OCI-LY1 (cell line): Measurements from ENCODE around the gene TMEM51.

ENCODE experiments used
- H2AFZ ChIP-seq: fragments of 200-600 bp; sonication (generic), shearing (Covaris generic); 2 replicates; pipeline ENCODE4 v1.6.0; 2014; ENCODE audit warnings: antibody characterized with exemption, mild to moderate bottlenecking, low read length
- H3F3A ChIP-seq: fragments of 200-600 bp; sonication (generic), shearing (Covaris generic); 2 replicates; pipeline ENCODE4 v1.6.0; 2014; ENCODE audit warnings: mild to moderate bottlenecking, antibody characterized with exemption, low read length, moderate library complexity; ENCODE audit not compliant: insufficient read depth
- H3K27ac ChIP-seq: fragments of 200-600 bp; sonication (generic); 2 replicates; pipeline ENCODE4 v1.5.1; 2014; ENCODE audit warnings: low read length, mixed run types, mild to moderate bottlenecking, low read depth; ENCODE audit not compliant: poor library complexity, severe bottlenecking
- H3K27me3 ChIP-seq: fragments of 200-600 bp; sonication (generic); 2 replicates; pipeline ENCODE4 v1.6.0; 2014; ENCODE audit warnings: antibody characterized with exemption, mild to moderate bottlenecking, low read length, moderate library complexity; ENCODE audit not compliant: insufficient read depth
- H3K36me3 ChIP-seq: fragments of 200-600 bp; sonication (generic); 2 replicates; pipeline ENCODE4 v1.6.1; 2014; ENCODE audit warnings: mild to moderate bottlenecking, antibody characterized with exemption, low read length, moderate library complexity, mixed read lengths; ENCODE audit not compliant: insufficient read depth
- H3K4me1 ChIP-seq: fragments of 200-600 bp; sonication (generic); 2 replicates; pipeline ENCODE4 v1.5.1; 2014; ENCODE audit warnings: mild to moderate bottlenecking, low read length, moderate library complexity; ENCODE audit not compliant: insufficient read depth, severe bottlenecking
- H3K4me2 ChIP-seq: fragments of 200-600 bp; sonication (generic), shearing (Covaris generic); 2 replicates; pipeline ENCODE4 v1.6.1; 2014; ENCODE audit warnings: low read length
- H3K4me3 ChIP-seq: fragments of 200-600 bp; sonication (generic); 2 replicates; pipeline ENCODE4 v1.5.1; 2014; ENCODE audit warnings: low read length, low read depth, mild to moderate bottlenecking, mixed read lengths; ENCODE audit not compliant: poor library complexity, severe bottlenecking
- H3K79me2 ChIP-seq: fragments of 200-600 bp; shearing (Covaris generic); 2 replicates; pipeline ENCODE4 v1.6.1; 2016; ENCODE audit warnings: mixed run types, low read length, mixed read lengths; ENCODE audit not compliant: insufficient read depth
- H3K9ac ChIP-seq: fragments of 200-600 bp; sonication (generic), shearing (Covaris generic); 2 replicates; pipeline ENCODE4 v1.6.1; 2014; ENCODE audit warnings: mild to moderate bottlenecking, low read length, mixed read lengths
- H3K9me2 ChIP-seq: fragments of 200-600 bp; sonication (generic), shearing (Covaris generic); 2 replicates; pipeline ENCODE4 v1.6.1; 2014; ENCODE audit warnings: low read depth, mild to moderate bottlenecking, low read length, mixed read lengths
- H3K9me3 ChIP-seq: fragments of 200-600 bp; shearing (Covaris generic); 2 replicates; pipeline ENCODE4 v1.6.1; 2014; ENCODE audit warnings: low read length, mixed read lengths
- H4K20me1 ChIP-seq: fragments of 200-600 bp; sonication (generic), shearing (Covaris generic); 2 replicates; pipeline ENCODE4 v1.6.0; 2016; ENCODE audit warnings: mild to moderate bottlenecking, low read length; ENCODE audit not compliant: insufficient read depth
- EZH2 ChIP-seq: fragments of 200-600 bp; sonication (generic), shearing (Covaris generic); IDR thresholded peaks from 2 replicates; pipeline ENCODE4 v1.8.0; 2017; ENCODE audit warnings: borderline replicate concordance, mixed run types, mild to moderate bottlenecking, antibody characterized with exemption, low read length, moderate library complexity, mixed read lengths
- TF ChIP-seq, protein P1 (sequence below): fragments of 200-600 bp; sonication (generic), shearing (Covaris generic); IDR thresholded peaks from 2 replicates; pipeline ENCODE4 v1.5.1; 2017; ENCODE audit warnings: mild to moderate bottlenecking, antibody characterized with exemption, low read length, moderate library complexity, mixed read lengths

Gene TMEM51

DNA sequence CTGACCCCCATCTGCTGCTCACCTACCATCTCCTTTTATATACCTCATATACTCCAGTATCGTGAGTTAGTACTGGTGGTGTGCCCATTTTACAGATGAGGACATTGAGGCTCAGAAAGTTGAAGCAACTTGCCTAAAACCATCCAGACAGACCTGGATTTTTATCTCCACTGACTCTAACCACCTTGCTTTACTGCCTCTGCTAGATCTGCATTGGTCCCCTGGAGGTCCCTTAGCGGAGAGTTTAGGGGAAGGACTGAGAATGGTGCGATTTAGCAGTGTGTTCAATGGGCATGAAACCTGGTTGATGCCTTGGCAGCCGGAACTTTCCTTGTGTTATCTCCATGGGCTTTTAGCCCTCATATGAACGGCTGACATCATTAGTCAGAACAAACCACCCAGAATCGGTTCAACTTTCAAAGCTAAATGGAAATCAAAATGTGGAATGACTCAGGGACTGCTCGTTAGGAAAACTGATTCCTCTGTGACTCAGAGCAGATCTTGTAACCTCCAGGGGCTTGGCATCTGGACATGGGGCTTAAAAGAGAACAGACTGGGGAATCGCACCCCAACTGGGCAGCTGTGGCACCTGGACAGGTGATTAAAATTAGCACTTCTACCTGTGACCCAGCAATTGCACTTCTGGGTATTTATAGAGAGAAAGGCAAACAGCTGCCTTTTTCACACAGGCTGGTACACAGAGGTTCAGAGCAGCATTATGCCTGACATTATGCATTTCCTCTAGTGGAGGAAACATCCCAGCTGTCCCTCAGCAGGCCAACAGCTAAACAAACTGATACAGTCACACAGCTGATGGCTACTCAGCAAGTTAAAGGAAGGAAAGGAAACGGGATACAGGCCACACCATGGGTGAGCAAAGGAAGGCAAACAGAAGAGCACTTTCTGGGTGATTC, 25.3 kb downstream of the TMEM51 start:
- Histone ChIP-seq H3K27ac (no peak overlapping the region), H4K20me1 (no peaks in the 10 kb centered on the region)
- no peak for TF ChIP-seq EZH2
- TF ChIP-seq, protein P1, sequence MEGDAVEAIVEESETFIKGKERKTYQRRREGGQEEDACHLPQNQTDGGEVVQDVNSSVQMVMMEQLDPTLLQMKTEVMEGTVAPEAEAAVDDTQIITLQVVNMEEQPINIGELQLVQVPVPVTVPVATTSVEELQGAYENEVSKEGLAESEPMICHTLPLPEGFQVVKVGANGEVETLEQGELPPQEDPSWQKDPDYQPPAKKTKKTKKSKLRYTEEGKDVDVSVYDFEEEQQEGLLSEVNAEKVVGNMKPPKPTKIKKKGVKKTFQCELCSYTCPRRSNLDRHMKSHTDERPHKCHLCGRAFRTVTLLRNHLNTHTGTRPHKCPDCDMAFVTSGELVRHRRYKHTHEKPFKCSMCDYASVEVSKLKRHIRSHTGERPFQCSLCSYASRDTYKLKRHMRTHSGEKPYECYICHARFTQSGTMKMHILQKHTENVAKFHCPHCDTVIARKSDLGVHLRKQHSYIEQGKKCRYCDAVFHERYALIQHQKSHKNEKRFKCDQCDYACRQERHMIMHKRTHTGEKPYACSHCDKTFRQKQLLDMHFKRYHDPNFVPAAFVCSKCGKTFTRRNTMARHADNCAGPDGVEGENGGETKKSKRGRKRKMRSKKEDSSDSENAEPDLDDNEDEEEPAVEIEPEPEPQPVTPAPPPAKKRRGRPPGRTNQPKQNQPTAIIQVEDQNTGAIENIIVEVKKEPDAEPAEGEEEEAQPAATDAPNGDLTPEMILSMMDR, result no peak

DNA sequence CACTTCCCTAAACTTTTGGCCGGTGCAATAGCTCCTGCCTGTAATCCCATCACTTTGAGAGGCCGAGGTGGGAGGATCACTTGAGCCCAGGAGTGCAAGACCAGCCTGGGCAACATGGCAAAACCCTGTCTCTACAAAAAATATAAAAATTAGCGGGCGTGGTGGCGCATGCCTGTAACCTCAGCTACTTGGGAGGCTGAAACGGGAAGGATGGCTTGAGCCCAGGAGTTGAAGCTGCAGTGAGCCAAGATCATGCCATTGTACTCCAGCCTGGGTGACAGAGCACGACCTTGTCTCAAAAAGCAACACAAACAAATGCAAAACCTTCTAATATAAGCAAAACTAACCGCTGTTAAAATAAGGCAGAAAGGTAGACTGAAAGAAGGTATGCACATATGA, 25.9 kb downstream of the TMEM51 start:
- no peak overlapping the region for H2AFZ ChIP-seq
- no peaks in the 10 kb centered on the region for H3F3A ChIP-seq
- H3K79me2 ChIP-seq, result no peaks in the 10 kb centered on the region
- H3K36me3 ChIP-seq, result no peaks in the 10 kb centered on the region
- no peak for TF ChIP-seq EZH2
- TF ChIP-seq, protein P1, result no peak
- no peaks in the 10 kb centered on the region for H3K9me3 ChIP-seq
- no peaks in the 10 kb centered on the region for H3K9me2 ChIP-seq
- no peak overlapping the region for H3K27ac ChIP-seq
- H3K27me3 ChIP-seq, result no peaks in the 10 kb centered on the region; the same call in 1 of the 2 replicates
- H4K20me1 ChIP-seq, result no peaks in the 10 kb centered on the region
- H3K4me2 ChIP-seq, result no peak overlapping the region
- no peak overlapping the region for H3K4me3 ChIP-seq
- no peak overlapping the region for H3K9ac ChIP-seq
- no peaks in the 10 kb centered on the region for H3K4me1 ChIP-seq

More for the DNA sequence above, 25.3 kb downstream of the TMEM51 start:
- H3F3A ChIP-seq, result no peaks in the 10 kb centered on the region
- no peaks in the 10 kb centered on the region for H3K9me2 ChIP-seq
- no peaks in the 10 kb centered on the region; the same call in 1 of the 2 replicates for H3K27me3 ChIP-seq
- H2AFZ ChIP-seq, result no peak overlapping the region
- H3K36me3 ChIP-seq, result no peaks in the 10 kb centered on the region
- H3K9me3 ChIP-seq, result no peaks in the 10 kb centered on the region
- H3K9ac ChIP-seq, result no peak overlapping the region
- no peak overlapping the region for H3K4me3 ChIP-seq
- no peaks in the 10 kb centered on the region for H3K79me2 ChIP-seq
- no peak overlapping the region for H3K4me2 ChIP-seq
- H3K4me1 ChIP-seq, result no peaks in the 10 kb centered on the region

DNA sequence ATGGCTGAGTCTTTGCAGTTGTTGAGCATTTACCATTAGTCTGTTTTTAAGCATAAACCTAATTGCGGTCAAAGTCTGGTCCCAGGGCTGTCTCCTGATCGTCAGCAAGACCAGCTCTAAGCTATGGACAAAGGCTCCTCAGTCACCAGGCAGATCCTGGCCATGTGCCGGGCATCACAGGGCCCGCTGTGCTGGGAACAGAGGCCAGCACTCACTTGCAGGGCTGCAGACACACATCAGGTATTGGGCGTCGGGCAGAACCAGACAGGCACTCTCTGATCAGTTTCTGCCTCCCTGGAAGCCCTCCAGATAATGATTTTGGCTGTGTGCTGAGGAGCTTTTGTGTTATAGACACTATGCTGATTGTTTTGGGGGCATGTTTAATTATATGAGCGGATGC, 26.6 kb downstream of the TMEM51 start:
- H3K4me1 ChIP-seq, result no peaks in the 10 kb centered on the region
- no peaks in the 10 kb centered on the region for H3K79me2 ChIP-seq
- no peak overlapping the region for H3K9ac ChIP-seq
- no peaks in the 10 kb centered on the region for H3F3A ChIP-seq
- no peak overlapping the region for H2AFZ ChIP-seq
- TF ChIP-seq, protein P1, result no peak
- TF ChIP-seq EZH2, result no peak
- no peaks in the 10 kb centered on the region; the same call in 1 of the 2 replicates for H3K27me3 ChIP-seq
- H4K20me1 ChIP-seq, result no peaks in the 10 kb centered on the region
- no peak overlapping the region for H3K27ac ChIP-seq
- no peaks in the 10 kb centered on the region for H3K9me3 ChIP-seq
- no peak overlapping the region for H3K4me3 ChIP-seq
- H3K9me2 ChIP-seq, result no peaks in the 10 kb centered on the region
- no peaks in the 10 kb centered on the region for H3K36me3 ChIP-seq
- H3K4me2 ChIP-seq, result no peak overlapping the region
